Epithelial cell of proximal tubule (primary cell): Measurements from ENCODE around the gene GRK3. TPM values are rescaled to one million over a fixed set of nuclear protein-coding genes. Genes with fewer than 3 reads are reported as not detected.

Source experiments
- DNase-seq: peaks from one replicate; pipeline ENCODE4 v3.0.0-alpha.2; 2011; ENCODE audit warnings: low read depth
- H3K4me3 ChIP-seq: 2 replicates; pipeline ENCODE4 v1.5.1; 2011; ENCODE audit warnings: low read depth, mild to moderate bottlenecking, low read length
- CTCF ChIP-seq: conservative IDR thresholded peaks from 2 replicates; pipeline ENCODE4 v1.5.1; 2012; ENCODE audit warnings: low read depth, mild to moderate bottlenecking, low read length
- total RNA-seq: library from RNA; depleted of rRNA; stranded (reverse); fragments of >200 nt; gene quantifications from 2 replicates; pipeline ENCODE4 v1.2.3, GENCODE V29; 2015

Gene GRK3
- total RNA-seq, 1 donor from 2014 or later, result 2.0 TPM

- DNase-seq, result no peak
- H3K4me3 ChIP-seq, result no peak overlapping the region
- TF ChIP-seq CTCF, result no peak
Measured at GRCh38 chr22:25672289-25673084, 108.0 kb downstream of the GRK3 start.

GRCh38 chr22:25673713-25674112 lies 109.2 kb downstream of the GRK3 start:
- no peak overlapping the region for H3K4me3 ChIP-seq
- no peak for DNase-seq
- no peak for TF ChIP-seq CTCF

GRCh38 chr22:25677631-25678030 lies 113.2 kb downstream of the GRK3 start:
- no peak for DNase-seq
- no peak overlapping the region for H3K4me3 ChIP-seq
- no peak for TF ChIP-seq CTCF

- no peak for TF ChIP-seq CTCF
- DNase-seq, result no peak
- no peak overlapping the region for H3K4me3 ChIP-seq
Measured at GRCh38 chr22:25680051-25680450, 115.6 kb downstream of the GRK3 start.

- H3K4me3 ChIP-seq, result no peak overlapping the region
- DNase-seq, result no peak
- no peak for TF ChIP-seq CTCF
Measured at GRCh38 chr22:25680956-25681355, 116.5 kb downstream of the GRK3 start.

GRCh38 chr22:25682109-25682508 lies 117.6 kb downstream of the GRK3 start:
- no peak for TF ChIP-seq CTCF
- no peak overlapping the region for H3K4me3 ChIP-seq
- DNase-seq, result no peak

GRCh38 chr22:25688627-25689026 lies 124.2 kb downstream of the GRK3 start:
- H3K4me3 ChIP-seq, result no peak overlapping the region
- no peak for TF ChIP-seq CTCF
- no peak for DNase-seq
